RWPE2 (cell line): ENCODE measurements around the gene PLAAT3.

ENCODE experiments used
- ATAC-seq: fragments of 200-7000 bp; cut with Tn5 transposase; 3 replicates; pipeline ENCODE4 v1.9.1; 2021; ENCODE audit warnings: low read depth
- DNase-seq: peaks from one replicate; pipeline ENCODE4 v3.0.0-alpha.2; 2020; ENCODE audit warnings: low spot score
- H3K27ac ChIP-seq: fragments of 450-650 bp; 2 replicates; pipeline ENCODE4 v1.5.1; 2017; ENCODE audit warnings: mild to moderate bottlenecking; ENCODE audit not compliant: poor library complexity, severe bottlenecking
- H3K27me3 ChIP-seq: fragments of 250-450 bp; sonication (Bioruptor Pico); 2 replicates; pipeline ENCODE4 v1.5.1; 2021; ENCODE audit warnings: mild to moderate bottlenecking, moderate library complexity; ENCODE audit not compliant: insufficient read depth, poor library complexity, severe bottlenecking
- H3K36me3 ChIP-seq: fragments of 250-450 bp; sonication (Bioruptor Pico); 2 replicates; pipeline ENCODE4 v1.5.1; 2020; ENCODE audit warnings: low read depth, mild to moderate bottlenecking, moderate library complexity
- H3K4me1 ChIP-seq: fragments of 250-450 bp; sonication (Bioruptor Pico); 2 replicates; pipeline ENCODE4 v1.5.1; 2021; ENCODE audit warnings: mild to moderate bottlenecking, moderate library complexity; ENCODE audit not compliant: insufficient read depth, poor library complexity, severe bottlenecking
- H3K4me3 ChIP-seq: fragments of 250-450 bp; sonication (Bioruptor Pico); 2 replicates; pipeline ENCODE4 v1.5.1; 2021; ENCODE audit warnings: mild to moderate bottlenecking, moderate library complexity; ENCODE audit not compliant: severe bottlenecking
- H3K9me3 ChIP-seq: fragments of 250-450 bp; sonication (Bioruptor Pico); 2 replicates; pipeline ENCODE4 v1.5.1; 2021; ENCODE audit warnings: mild to moderate bottlenecking, moderate library complexity; ENCODE audit not compliant: severe bottlenecking
- CTCF ChIP-seq: fragments of 450-650 bp; IDR thresholded peaks from one replicate; pipeline ENCODE4 v1.5.1; 2017; ENCODE audit warnings: mild to moderate bottlenecking, moderate library complexity; ENCODE audit not compliant: poor library complexity, severe bottlenecking

PLAAT3 gene

DNA sequence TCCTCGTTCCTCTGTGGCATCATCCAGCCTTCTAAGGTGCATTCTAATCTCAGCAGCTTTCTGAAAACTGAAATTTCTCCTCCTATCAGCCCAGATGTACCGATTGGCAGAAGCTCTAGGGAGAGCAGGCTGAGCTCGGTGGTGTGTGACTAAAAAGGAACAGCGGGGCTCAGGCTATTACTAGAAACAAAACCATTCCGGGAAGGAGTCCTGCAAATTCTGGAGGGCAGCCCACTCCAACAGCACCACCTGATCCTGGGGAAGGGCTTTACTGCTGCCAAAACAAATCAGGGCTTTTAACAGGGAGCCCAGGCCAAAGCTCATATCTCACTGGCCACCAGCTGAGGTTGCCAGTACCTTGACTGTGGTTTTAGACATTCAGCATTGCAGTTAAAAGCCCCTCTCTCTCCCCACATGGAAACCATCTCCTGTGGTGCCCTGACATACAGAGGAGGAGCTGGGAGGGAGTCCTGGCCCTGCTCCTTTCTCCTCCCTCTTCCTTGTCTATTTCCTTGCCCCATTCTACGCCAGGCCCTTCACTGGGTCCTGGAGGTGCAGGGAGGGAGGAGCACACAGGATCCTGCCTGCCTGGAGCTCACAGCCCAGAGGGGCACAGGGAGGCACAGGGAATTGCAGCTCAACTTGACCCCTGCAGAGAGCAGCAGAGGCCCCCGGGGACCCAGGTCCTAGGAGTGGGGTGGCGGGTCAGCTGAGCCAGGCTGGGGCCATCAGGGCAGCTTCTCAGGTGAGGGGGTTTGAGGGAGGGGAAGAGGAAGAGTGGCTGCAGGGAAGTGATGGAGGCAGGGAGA, 76.7 kb downstream of the PLAAT3 start:
- ATAC-seq = peak; percentile 25; the same call in 2 of the 3 replicates
- peaks cover 3% of the 10 kb centered on the region for H3K4me1 ChIP-seq

GRCh38 chr11:63536669-63537292, 77.5 kb downstream of the PLAAT3 start, which contains the start of gene PLAAT4:
PLAAT4 (plus strand) TSS chr11:63536808; CDS start chr11:63536869, 61 bp downstream.
- no peaks in the 10 kb centered on the region for H3K27me3 ChIP-seq
- no peaks in the 10 kb centered on the region for H3K9me3 ChIP-seq
- no peak for TF ChIP-seq CTCF
- no peak for DNase-seq
- ATAC-seq = peak; percentile 41
- H3K27ac ChIP-seq = no peak within 1 kb of the TSS
- H3K4me3 ChIP-seq = peak within 1 kb of the TSS; percentile 5
- peaks cover 3% of the 10 kb centered on the region for H3K4me1 ChIP-seq
- no peaks in the 10 kb centered on the region for H3K36me3 ChIP-seq

More for the DNA sequence above, 76.7 kb downstream of the PLAAT3 start:
- no peaks in the 10 kb centered on the region for H3K36me3 ChIP-seq
- H3K9me3 ChIP-seq = no peaks in the 10 kb centered on the region
- no peak overlapping the region for H3K27ac ChIP-seq
- H3K4me3 ChIP-seq = no peak overlapping the region
- no peak for TF ChIP-seq CTCF
- no peaks in the 10 kb centered on the region for H3K27me3 ChIP-seq
- DNase-seq = no peak

- H3K27me3 ChIP-seq = no peaks in the 10 kb centered on the region
- no peaks in the 10 kb centered on the region for H3K9me3 ChIP-seq
- ATAC-seq (no peak), DNase-seq (no peak)
- TF ChIP-seq CTCF = no peak
- peaks cover 3% of the 10 kb centered on the region for H3K4me1 ChIP-seq
- H3K27ac ChIP-seq = no peak overlapping the region
- H3K4me3 ChIP-seq = no peak overlapping the region
- H3K36me3 ChIP-seq = no peaks in the 10 kb centered on the region
Measured at GRCh38 chr11:63535734-63536133, 78.5 kb downstream of the PLAAT3 start.

GRCh38 chr11:63534895-63535461, 79.3 kb downstream of the PLAAT3 start:
- DNase-seq = no peak
- Histone ChIP-seq H3K27me3 (no peaks in the 10 kb centered on the region), H3K4me3 (no peak overlapping the region), H3K9me3 (no peaks in the 10 kb centered on the region), H3K4me1 (peaks cover 3% of the 10 kb centered on the region), H3K36me3 (no peaks in the 10 kb centered on the region), H3K27ac (no peak overlapping the region)
- no peak for ATAC-seq
- no peak for TF ChIP-seq CTCF
